Measurements from ENCODE around the gene TTC19.

The TTC19 gene

DNA sequence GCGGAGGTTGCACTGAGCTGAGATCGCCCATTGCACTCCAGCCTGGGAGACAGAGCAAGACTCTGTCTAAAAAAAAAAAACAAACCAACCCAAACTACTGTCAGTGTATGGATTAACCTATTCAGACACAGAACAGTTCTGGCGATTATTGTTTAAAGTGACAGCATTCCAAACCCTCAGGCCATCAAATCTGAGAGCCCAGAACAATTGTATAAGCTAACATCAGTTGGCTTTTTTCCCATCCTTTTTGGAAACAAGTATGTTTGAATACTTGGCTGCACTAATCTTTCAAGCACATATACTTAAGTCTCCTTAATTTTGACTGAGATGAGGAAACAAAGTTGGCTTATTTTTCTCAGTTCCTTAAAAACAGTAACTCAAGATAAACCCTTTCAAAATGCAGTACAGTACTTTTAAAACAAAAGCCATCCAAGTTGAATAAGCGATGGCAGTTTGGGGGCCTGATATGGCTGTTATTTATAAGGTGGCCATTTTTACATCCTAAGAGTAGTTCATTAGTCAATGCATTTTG is 1.5 kb upstream of the TTC19 start:
- no peaks in the 10 kb centered on the region for H3K36me3 ChIP-seq (ENCODE audit: control insufficient read depth, insufficient read depth, low read length)
- H2AFZ ChIP-seq: no peak overlapping the region
- peaks cover 17% of the 10 kb centered on the region for H3K79me2 ChIP-seq
- no peak overlapping the region for H3K9ac ChIP-seq
- no peaks in the 10 kb centered on the region for H3K9me3 ChIP-seq (ENCODE audit: control insufficient read depth, low read length)
- H3K4me1 ChIP-seq: no peaks in the 10 kb centered on the region
- H3K27ac ChIP-seq: no peak overlapping the region
- H3K4me3 ChIP-seq (ENCODE audit: low read depth, low read length): no peak overlapping the region
- TF ChIP-seq, protein P1, sequence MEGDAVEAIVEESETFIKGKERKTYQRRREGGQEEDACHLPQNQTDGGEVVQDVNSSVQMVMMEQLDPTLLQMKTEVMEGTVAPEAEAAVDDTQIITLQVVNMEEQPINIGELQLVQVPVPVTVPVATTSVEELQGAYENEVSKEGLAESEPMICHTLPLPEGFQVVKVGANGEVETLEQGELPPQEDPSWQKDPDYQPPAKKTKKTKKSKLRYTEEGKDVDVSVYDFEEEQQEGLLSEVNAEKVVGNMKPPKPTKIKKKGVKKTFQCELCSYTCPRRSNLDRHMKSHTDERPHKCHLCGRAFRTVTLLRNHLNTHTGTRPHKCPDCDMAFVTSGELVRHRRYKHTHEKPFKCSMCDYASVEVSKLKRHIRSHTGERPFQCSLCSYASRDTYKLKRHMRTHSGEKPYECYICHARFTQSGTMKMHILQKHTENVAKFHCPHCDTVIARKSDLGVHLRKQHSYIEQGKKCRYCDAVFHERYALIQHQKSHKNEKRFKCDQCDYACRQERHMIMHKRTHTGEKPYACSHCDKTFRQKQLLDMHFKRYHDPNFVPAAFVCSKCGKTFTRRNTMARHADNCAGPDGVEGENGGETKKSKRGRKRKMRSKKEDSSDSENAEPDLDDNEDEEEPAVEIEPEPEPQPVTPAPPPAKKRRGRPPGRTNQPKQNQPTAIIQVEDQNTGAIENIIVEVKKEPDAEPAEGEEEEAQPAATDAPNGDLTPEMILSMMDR (IDR thresholded peaks at IDR 0.05): no peak
- no peak overlapping the region for H3K4me2 ChIP-seq (ENCODE audit: low read length)
- H3K27me3 ChIP-seq (ENCODE audit: control insufficient read depth, insufficient read depth, low read length): no peaks in the 10 kb centered on the region

- H3K4me2 ChIP-seq (ENCODE audit: low read length): peak overlapping the region; percentile 96
- TF ChIP-seq, protein P1 (IDR thresholded peaks at IDR 0.05): no peak
- H3K79me2 ChIP-seq: peaks cover 20% of the 10 kb centered on the region
- no peaks in the 10 kb centered on the region for H3K4me1 ChIP-seq
- H3K4me3 ChIP-seq (ENCODE audit: low read depth, low read length): peak overlapping the region; percentile 82
- H3K27me3 ChIP-seq (ENCODE audit: control insufficient read depth, insufficient read depth, low read length): no peaks in the 10 kb centered on the region
- H3K27ac ChIP-seq: peak overlapping the region; percentile 73
- H3K9me3 ChIP-seq (ENCODE audit: control insufficient read depth, low read length): no peaks in the 10 kb centered on the region
- H2AFZ ChIP-seq: peak overlapping the region; percentile 81
- H3K36me3 ChIP-seq (ENCODE audit: control insufficient read depth, insufficient read depth, low read length): no peaks in the 10 kb centered on the region
- H3K9ac ChIP-seq: peak overlapping the region; percentile 79
These were observed 577 bp downstream of the TTC19 start for GRCh38 chr17:15999974-16000827.

DNA sequence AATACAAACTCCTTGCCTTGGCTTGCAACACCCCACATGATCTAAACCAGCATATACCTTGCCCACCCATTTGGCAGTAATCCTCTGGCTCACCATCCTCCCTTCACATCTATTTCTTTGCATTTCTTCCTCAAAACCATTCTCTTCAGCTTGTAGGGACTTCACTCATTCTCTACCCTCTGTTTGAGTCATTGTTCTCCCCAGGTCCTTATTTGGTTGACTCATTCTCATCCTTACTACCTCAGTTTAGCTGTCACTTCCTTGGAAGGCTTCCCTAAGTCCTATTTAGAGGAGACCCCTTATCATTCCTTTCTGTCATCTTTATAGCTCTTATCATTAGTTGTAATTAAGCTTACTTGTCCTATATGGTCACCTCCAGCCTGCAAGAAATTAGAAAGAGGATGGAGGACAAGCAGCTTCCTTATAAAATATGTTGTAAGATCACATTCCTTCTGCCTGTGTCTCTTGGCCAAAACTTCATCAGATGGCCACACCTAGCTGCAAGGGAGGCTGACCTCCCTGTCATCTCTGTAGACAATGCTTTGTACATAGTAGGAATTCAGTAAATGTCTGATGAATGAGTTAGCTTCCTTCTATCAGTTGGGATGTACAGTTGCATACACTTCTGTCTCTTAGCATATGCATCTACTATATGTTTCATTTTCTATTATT is 1.7 kb downstream of the TTC19 start:
- no peaks in the 10 kb centered on the region for H3K36me3 ChIP-seq (ENCODE audit: control insufficient read depth, insufficient read depth, low read length)
- no peaks in the 10 kb centered on the region for H3K27me3 ChIP-seq (ENCODE audit: control insufficient read depth, insufficient read depth, low read length)
- H3K4me1 ChIP-seq: no peaks in the 10 kb centered on the region
- peak overlapping the region; percentile 96 for H3K4me2 ChIP-seq (ENCODE audit: low read length)
- peaks cover 20% of the 10 kb centered on the region for H3K79me2 ChIP-seq
- H3K27ac ChIP-seq: no peak overlapping the region
- TF ChIP-seq, protein P1 (IDR thresholded peaks at IDR 0.05): no peak
- peak overlapping the region; percentile 82 for H3K4me3 ChIP-seq (ENCODE audit: low read depth, low read length)
- H3K9me3 ChIP-seq (ENCODE audit: control insufficient read depth, low read length): no peaks in the 10 kb centered on the region
- H2AFZ ChIP-seq: no peak overlapping the region
- no peak overlapping the region for H3K9ac ChIP-seq

GRCh38 chr17:16002708-16003260 is 3.2 kb downstream of the TTC19 start:
- no peaks in the 10 kb centered on the region for H3K36me3 ChIP-seq (ENCODE audit: control insufficient read depth, insufficient read depth, low read length)
- TF ChIP-seq, protein P1 (IDR thresholded peaks at IDR 0.05): no peak

More at GRCh38 chr17:16002708-16003260, 3.2 kb downstream of the TTC19 start:
- Histone ChIP-seq H3K4me1 (no peaks in the 10 kb centered on the region), H3K79me2 (peaks cover 20% of the 10 kb centered on the region), H3K9me3 (ENCODE audit: control insufficient read depth, low read length) (no peaks in the 10 kb centered on the region), H2AFZ (no peak overlapping the region), H3K9ac (no peak overlapping the region), H3K4me2 (ENCODE audit: low read length) (no peak overlapping the region), H3K27ac (no peak overlapping the region), H3K4me3 (ENCODE audit: low read depth, low read length) (no peak overlapping the region), H3K27me3 (ENCODE audit: control insufficient read depth, insufficient read depth, low read length) (no peaks in the 10 kb centered on the region)

All from parathyroid adenoma (tissue), 2 donors.